Endothelial cell of umbilical vein (primary cell): Measurements from ENCODE around the gene PIGB. TPM values are rescaled to one million over a fixed set of nuclear protein-coding genes. Genes with fewer than 3 reads are reported as not detected.

ENCODE experiments used
- BruUV-seq: library from RNA; stranded (reverse); fragments of 400-500 nt; replicated peaks from 2 replicates; lab custom pipeline; 2021; lab: Mats Ljungman, UMichigan
- CTCF ChIA-PET: fragments of 300-600, 350-600 bp; sonication (Branson Sonifier 250); formaldehyde crosslinking; loops from one replicate; lab custom pipeline; 2021; ENCODE audit warnings: antibody characterized with exemption, inconsistent platforms; lab: Charles Lee
- POLR2A ChIA-PET: fragments of 300-600, 350-600 bp; sonication (Branson Sonifier 250); formaldehyde crosslinking; loops from one replicate; lab custom pipeline; 2021; ENCODE audit warnings: antibody characterized with exemption, inconsistent platforms; lab: Charles Lee
- DNase-seq: peaks from one replicate; pipeline ENCODE4 v3.0.0-alpha.2; 2011; ENCODE audit warnings: low read depth, low spot score
- FAIRE-seq: peaks from 2 replicates; lab custom pipeline; 2011; peaks lifted over from hg19 to GRCh38; lab: Jason Lieb, UNC
- H2AFZ ChIP-seq: 2 replicates; pipeline ENCODE4 v1.6.0; 2012; ENCODE audit warnings: low read depth, low read length, control low read depth, inconsistent platforms
- H3K27ac ChIP-seq: 2 replicates; pipeline ENCODE4 v1.5.1; 2011; ENCODE audit warnings: low read depth, mild to moderate bottlenecking, control low read depth, low read length, moderate library complexity; ENCODE audit not compliant: insufficient read depth
- H3K27me3 ChIP-seq, 2 experiments: 2 replicates each; pipeline versions ENCODE4 v1.6.0 to v1.6.1; 2011; ENCODE audit warnings: low read length in 2 of 2, mixed read lengths in 1 of 2; ENCODE audit not compliant: control insufficient read depth in 2 of 2, insufficient read depth in 2 of 2
- H3K36me3 ChIP-seq, 2 experiments: 2 replicates in 1 of 2; 3 replicates in 1 of 2; pipeline ENCODE4 v1.5.1; 2011; ENCODE audit warnings: low read length in 2 of 2, mild to moderate bottlenecking in 1 of 2, moderate library complexity in 1 of 2; ENCODE audit not compliant: control insufficient read depth in 2 of 2, insufficient read depth in 2 of 2; ENCODE audit errors: extremely low read depth in 1 of 2
- H3K4me1 ChIP-seq: 3 replicates; pipeline ENCODE4 v1.5.1; 2011; ENCODE audit warnings: mild to moderate bottlenecking, low read length; ENCODE audit not compliant: control insufficient read depth, insufficient read depth; ENCODE audit errors: extremely low read depth
- H3K4me2 ChIP-seq: 2 replicates; pipeline ENCODE4 v1.6.1; 2011; ENCODE audit warnings: low read length, control low read depth, mixed read lengths; ENCODE audit not compliant: insufficient read depth
- H3K4me3 ChIP-seq, 3 experiments: fragments of 200-600 bp in 1 of 3; sonication (generic), shearing (Covaris generic) in 1 of 3; replicated peaks in 1 of 3; 2 replicates each; pipeline ENCODE4 v1.5.1; 2011 to 2016; ENCODE audit warnings: control low read depth in 3 of 3, low read length in 3 of 3, mild to moderate bottlenecking in 2 of 3, inconsistent platforms in 1 of 3, low read depth in 1 of 3, moderate library complexity in 1 of 3; ENCODE audit not compliant: insufficient read depth in 1 of 3
- H3K79me2 ChIP-seq: 2 replicates; pipeline ENCODE4 v1.6.0; 2012; ENCODE audit warnings: low read length, inconsistent platforms; ENCODE audit not compliant: control insufficient read depth, insufficient read depth
- H3K9ac ChIP-seq: replicated peaks from 2 replicates; pipeline ENCODE3; 2011; ENCODE audit warnings: low read length, control low read depth; ENCODE audit not compliant: insufficient read depth; ENCODE audit errors: extremely low read depth
- H3K9me1 ChIP-seq: replicated peaks from 3 replicates; pipeline ENCODE4 v1.6.0; 2011; ENCODE audit warnings: mild to moderate bottlenecking, low read length; ENCODE audit not compliant: control insufficient read depth, insufficient read depth; ENCODE audit errors: extremely low read depth
- H3K9me3 ChIP-seq: replicated peaks from 2 replicates; pipeline ENCODE4 v1.5.1; 2012; ENCODE audit warnings: low read length, inconsistent platforms; ENCODE audit not compliant: control insufficient read depth, insufficient read depth
- H4K20me1 ChIP-seq: replicated peaks from 2 replicates; pipeline ENCODE3; 2011; ENCODE audit warnings: mild to moderate bottlenecking, low read length; ENCODE audit not compliant: control insufficient read depth, insufficient read depth; ENCODE audit errors: extremely low read depth
- FOS ChIP-seq: IDR thresholded peaks from 2 replicates; pipeline ENCODE4 v1.6.1; 2011; ENCODE audit warnings: mild to moderate bottlenecking, low read length, moderate library complexity, borderline replicate concordance; ENCODE audit not compliant: insufficient read depth
- MYC ChIP-seq: IDR thresholded peaks from one replicate; pipeline ENCODE4 v1.6.1; 2011; ENCODE audit warnings: mild to moderate bottlenecking, low read depth, low read length
- POLR2A ChIP-seq: IDR thresholded peaks from 2 replicates; pipeline ENCODE4 v1.6.1; 2012; ENCODE audit warnings: low read depth, mild to moderate bottlenecking, control low read depth, low read length
- dilution Hi-C: fragments of 300-500 bp; cut with MboI; formaldehyde crosslinking; loops from one replicate; pipeline ENCODE4 v1.15.0; 2019; ENCODE audit warnings: low sequenced_read_pairs; ENCODE audit not compliant: extremely low pct_ligation_motif_present
- intact Hi-C: fragments of 100-400 bp; cut with micrococcal nuclease; formaldehyde crosslinking; loops from one replicate; pipeline ENCODE4 v1.10.0; 2022
- polyA plus RNA-seq, 4 experiments: library from polyadenylated mRNA; depleted of rRNA in 3 of 4; stranded (reverse) in 3 of 4; unstranded in 1 of 4; fragments of >200 nt; gene quantifications; 2 replicates each; pipeline versions ENCODE4 v1.2.1 to v1.2.3, GENCODE V29; 2011 to 2012; ENCODE audit warnings: missing spikeins in 1 of 4
- total RNA-seq: library from RNA; stranded (reverse); gene quantifications from 2 replicates; pipeline ENCODE4 v1.2.3, GENCODE V29; 2021
- TF ChIP-seq, protein P1 (sequence below), 2 donors: IDR thresholded peaks; 1 replicate in 1 of 2; 2 replicates in 1 of 2; pipeline ENCODE4 v1.5.1; 2011; ENCODE audit warnings: low read length in 2 of 2, mild to moderate bottlenecking in 2 of 2, moderate library complexity in 2 of 2, control low read depth in 1 of 2, inconsistent platforms in 1 of 2, low read depth in 1 of 2; ENCODE audit not compliant: insufficient read depth in 1 of 2; ENCODE audit errors: extremely low read depth in 1 of 2
- TF ChIP-seq, protein P2 (sequence below): IDR thresholded peaks from 2 replicates; pipeline ENCODE4 v1.6.1; 2011; ENCODE audit not compliant: insufficient read depth, insufficient read length

PIGB gene
- total and polyA plus RNA-seq, 2 donors (not counting 3 experiments of a cell fraction or from before 2014, with no cell fraction given), result 14.1 to 23.9 TPM

DNA sequence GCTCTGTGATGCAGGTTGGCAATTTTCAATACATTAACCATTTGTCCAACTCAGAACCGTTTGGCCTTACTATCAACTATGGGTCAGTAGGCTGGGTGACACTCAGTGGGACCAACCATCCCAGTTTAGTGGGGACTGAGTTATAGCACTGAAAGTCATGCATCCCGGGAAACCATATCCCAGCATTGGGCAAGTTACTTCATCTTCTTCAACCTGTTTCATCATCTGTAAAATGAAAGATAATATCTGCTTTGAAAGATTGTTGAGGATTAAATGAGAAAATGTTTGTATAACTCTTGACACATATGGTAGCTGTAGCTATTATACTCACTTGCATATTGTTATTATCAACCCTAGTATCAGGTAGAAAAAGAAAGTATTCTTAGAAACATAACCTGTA, 41.3 kb upstream of the PIGB start:
- H3K9me3 ChIP-seq, result no peaks in the 10 kb centered on the region
- H4K20me1 ChIP-seq, result no peaks in the 10 kb centered on the region
- TF ChIP-seq, protein P1, sequence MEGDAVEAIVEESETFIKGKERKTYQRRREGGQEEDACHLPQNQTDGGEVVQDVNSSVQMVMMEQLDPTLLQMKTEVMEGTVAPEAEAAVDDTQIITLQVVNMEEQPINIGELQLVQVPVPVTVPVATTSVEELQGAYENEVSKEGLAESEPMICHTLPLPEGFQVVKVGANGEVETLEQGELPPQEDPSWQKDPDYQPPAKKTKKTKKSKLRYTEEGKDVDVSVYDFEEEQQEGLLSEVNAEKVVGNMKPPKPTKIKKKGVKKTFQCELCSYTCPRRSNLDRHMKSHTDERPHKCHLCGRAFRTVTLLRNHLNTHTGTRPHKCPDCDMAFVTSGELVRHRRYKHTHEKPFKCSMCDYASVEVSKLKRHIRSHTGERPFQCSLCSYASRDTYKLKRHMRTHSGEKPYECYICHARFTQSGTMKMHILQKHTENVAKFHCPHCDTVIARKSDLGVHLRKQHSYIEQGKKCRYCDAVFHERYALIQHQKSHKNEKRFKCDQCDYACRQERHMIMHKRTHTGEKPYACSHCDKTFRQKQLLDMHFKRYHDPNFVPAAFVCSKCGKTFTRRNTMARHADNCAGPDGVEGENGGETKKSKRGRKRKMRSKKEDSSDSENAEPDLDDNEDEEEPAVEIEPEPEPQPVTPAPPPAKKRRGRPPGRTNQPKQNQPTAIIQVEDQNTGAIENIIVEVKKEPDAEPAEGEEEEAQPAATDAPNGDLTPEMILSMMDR (IDR thresholded peaks at IDR 0.05; ENCODE audit: extremely low read depth in 1 of 2, insufficient read depth in 1 of 2, low read depth in 1 of 2, low read length in 2 of 2), result no peak
- TF ChIP-seq POLR2A, result no peak
- no peak for TF ChIP-seq FOS
- no peak for TF ChIP-seq MYC
- TF ChIP-seq, protein P2, sequence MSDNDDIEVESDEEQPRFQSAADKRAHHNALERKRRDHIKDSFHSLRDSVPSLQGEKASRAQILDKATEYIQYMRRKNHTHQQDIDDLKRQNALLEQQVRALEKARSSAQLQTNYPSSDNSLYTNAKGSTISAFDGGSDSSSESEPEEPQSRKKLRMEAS, result no peak
- ChIA-PET CTCF (no interaction called here), POLR2A (no interaction called here)
- no TSS peak for BruUV-seq
- H3K79me2 ChIP-seq, result peaks cover 6% of the 10 kb centered on the region
- H3K27me3 ChIP-seq, result no peaks in the 10 kb centered on the region
- H3K4me1 ChIP-seq, result peaks cover 32% of the 10 kb centered on the region
- no peak overlapping the region for H3K4me2 ChIP-seq
- no peak for DNase-seq
- FAIRE-seq, result no peak
- intact Hi-C loops (loop anchor here (1.0 kb wide), 1 partner anchor 10 kb away; no protein-coding TSS in a partner anchor), dilution Hi-C loops (no loop called here)
- peaks cover 2% of the 10 kb centered on the region for H3K9me1 ChIP-seq
- no peak overlapping the region for H3K4me3 ChIP-seq
- no peak overlapping the region for H2AFZ ChIP-seq
- no peak overlapping the region for H3K9ac ChIP-seq
- no peaks in the 10 kb centered on the region for H3K36me3 ChIP-seq
- H3K27ac ChIP-seq, result no peak overlapping the region
